K562 (cell line): ENCODE data around the gene PRND. TPM values are rescaled to one million over a fixed set of nuclear protein-coding genes. Genes with fewer than 3 reads are reported as not detected.
A peak's percentile ranks its signal among the peaks of the same experiment; 100 is the strongest.

Experiments used
- HDAC8 ChIP-seq: fragments of 450-650 bp; IDR thresholded peaks from 2 replicates; pipeline ENCODE4 v1.6.1; 2016; ENCODE audit warnings: mild to moderate bottlenecking, missing genetic modification characterization, moderate library complexity, missing compliant biosample characterization
- HNRNPH1 ChIP-seq: fragments of 200-400 bp; formaldehyde crosslinking; optimal IDR thresholded peaks from 2 replicates; pipeline ENCODE3; 2017; ENCODE audit warnings: low read depth, mild to moderate bottlenecking, low read length, moderate library complexity
- MEF2D ChIP-seq: conservative IDR thresholded peaks from 2 replicates; pipeline ENCODE4 v1.6.1; 2016; ENCODE audit warnings: low read depth, missing genetic modification characterization, missing compliant biosample characterization
- PML ChIP-seq: IDR thresholded peaks from 2 replicates; pipeline ENCODE4 v1.6.1; 2012; ENCODE audit warnings: low read length, inconsistent platforms
- RBM22 ChIP-seq: fragments of 200-400 bp; formaldehyde crosslinking; IDR thresholded peaks from 2 replicates; pipeline ENCODE4 v1.6.1; 2018; ENCODE audit warnings: low read length, low read depth; ENCODE audit not compliant: poor library complexity, severe bottlenecking
- SMC3 ChIP-seq: conservative IDR thresholded peaks from 2 replicates; pipeline ENCODE4 v1.6.1; 2011; ENCODE audit warnings: low read depth, low read length, improper control_type of control experiment; ENCODE audit not compliant: insufficient read depth
- TAF7 ChIP-seq: fragments of 450-650 bp; IDR thresholded peaks from 2 replicates; pipeline ENCODE4 v1.6.1; 2016; ENCODE audit warnings: missing genetic modification characterization, missing compliant biosample characterization
- YY1 ChIP-seq, 3 experiments: IDR thresholded peaks; 2 replicates each; pipeline ENCODE4 v1.6.1; 2011; ENCODE audit warnings: low read length in 2 of 3, mild to moderate bottlenecking in 2 of 3, moderate library complexity in 2 of 3, borderline replicate concordance in 1 of 3, control low read depth in 1 of 3, low read depth in 1 of 3; ENCODE audit not compliant: insufficient read depth in 3 of 3, insufficient replicate concordance in 2 of 3, control insufficient read depth in 1 of 3, insufficient read length in 1 of 3; ENCODE audit errors: extremely low read depth in 1 of 3
- polyA plus RNA-seq, 8 experiments: library from polyadenylated mRNA; depleted of rRNA in 4 of 8; stranded (reverse) in 5 of 8; unstranded in 3 of 8; fragments of >200 nt; fragmentation: Nextera tagmentation in 2 of 8; fragmentation: Illumina TruSeq in 1 of 8; extraction: Ambion mirVana in 2 of 8; extraction: Trizol in 1 of 8; gene quantifications; 2 replicates each; pipeline versions ENCODE4 v1.2.1 to v1.2.3, GENCODE V29; 2011 to 2014; ENCODE audit warnings: inconsistent platforms in 1 of 8, missing spikeins in 1 of 8
- total RNA-seq, 7 experiments: library from RNA; depleted of rRNA in 6 of 7; stranded (reverse); fragments of >200 nt in 6 of 7; fragmentation: Illumina TruSeq in 2 of 7; extraction: Trizol in 2 of 7; gene quantifications; 2 replicates each; pipeline versions ENCODE4 v1.2.1 to v1.2.3, GENCODE V29; 2011 to 2021; ENCODE audit warnings: low replicate concordance in 1 of 7
- TF ChIP-seq, protein P1 (sequence below), 2 experiments: fragments of 450-650 bp; IDR thresholded peaks; 2 replicates each; pipeline ENCODE4 v1.6.1; 2016
- TF ChIP-seq, protein P2 (sequence below), 2 experiments: fragments of 450-650 bp; formaldehyde crosslinking in 1 of 2; IDR thresholded peaks; 2 replicates each; pipeline versions ENCODE4 v1.4.0 to v1.6.1; 2014 to 2020; ENCODE audit warnings: mild to moderate bottlenecking in 2 of 2, borderline replicate concordance in 1 of 2, low read depth in 1 of 2
- TF ChIP-seq, protein P3 (sequence below): fragments of 250-450 bp; sonication (Bioruptor Pico); IDR thresholded peaks from 2 replicates; pipeline ENCODE4 v1.4.0; 2020; ENCODE audit warnings: mild to moderate bottlenecking, moderate library complexity

PRND gene
- total and polyA plus RNA-seq, 9 of the 15 experiments (the other 6 are each of a cell fraction or from before 2014, with no cell fraction given): not detected

DNA sequence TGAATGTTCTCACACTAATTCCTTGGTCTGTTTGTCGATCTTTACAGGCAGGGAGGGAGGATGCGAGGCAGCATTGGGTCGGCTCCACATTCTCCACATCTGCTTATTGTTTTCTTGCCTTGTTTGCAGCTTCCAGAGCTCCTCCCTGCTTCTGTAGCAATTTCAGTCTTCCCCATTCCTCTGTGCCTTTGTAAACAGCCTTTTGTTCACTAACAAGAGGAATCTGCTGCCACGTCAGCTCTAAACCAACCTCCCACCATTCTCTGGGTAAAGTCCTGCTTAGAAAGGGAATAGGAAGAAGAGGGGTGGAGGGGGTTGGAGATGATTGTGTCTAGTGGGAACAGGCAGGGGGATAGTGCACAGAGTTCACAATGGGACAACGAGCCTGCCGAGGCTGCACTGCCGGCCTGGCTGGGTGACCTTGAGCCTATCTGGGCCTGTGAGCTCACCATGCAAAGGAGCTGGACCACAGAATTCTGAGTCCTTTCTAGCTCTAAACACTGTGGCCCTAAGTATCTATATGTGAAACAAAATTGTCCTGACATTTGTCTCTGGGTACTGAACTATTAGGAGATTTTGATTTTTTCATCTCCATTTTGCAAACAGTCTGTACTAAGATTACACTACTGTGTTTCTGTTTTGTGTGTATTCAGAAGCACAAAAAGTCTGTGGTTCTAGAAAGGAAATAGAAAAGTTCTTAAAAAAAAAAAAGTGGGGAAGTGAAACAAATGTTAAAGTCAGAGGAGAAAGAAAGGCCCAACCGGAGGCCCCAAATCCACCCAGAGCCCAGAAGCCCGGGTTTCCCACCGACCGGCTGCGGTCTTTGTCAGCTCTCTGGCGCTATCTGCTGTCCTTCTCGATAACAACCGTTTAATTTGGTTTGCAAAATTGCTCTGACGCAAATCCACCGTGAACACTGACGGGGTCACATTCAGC, 1.4 kb upstream of the PRND start (continued):
- TF ChIP-seq, protein P1, sequence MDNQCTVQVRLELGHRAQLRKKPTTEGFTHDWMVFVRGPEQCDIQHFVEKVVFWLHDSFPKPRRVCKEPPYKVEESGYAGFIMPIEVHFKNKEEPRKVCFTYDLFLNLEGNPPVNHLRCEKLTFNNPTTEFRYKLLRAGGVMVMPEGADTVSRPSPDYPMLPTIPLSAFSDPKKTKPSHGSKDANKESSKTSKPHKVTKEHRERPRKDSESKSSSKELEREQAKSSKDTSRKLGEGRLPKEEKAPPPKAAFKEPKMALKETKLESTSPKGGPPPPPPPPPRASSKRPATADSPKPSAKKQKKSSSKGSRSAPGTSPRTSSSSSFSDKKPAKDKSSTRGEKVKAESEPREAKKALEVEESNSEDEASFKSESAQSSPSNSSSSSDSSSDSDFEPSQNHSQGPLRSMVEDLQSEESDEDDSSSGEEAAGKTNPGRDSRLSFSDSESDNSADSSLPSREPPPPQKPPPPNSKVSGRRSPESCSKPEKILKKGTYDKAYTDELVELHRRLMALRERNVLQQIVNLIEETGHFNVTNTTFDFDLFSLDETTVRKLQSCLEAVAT (IDR thresholded peaks at IDR 0.05): no peak
- TF ChIP-seq RBM22 (no peak), YY1 (IDR thresholded peaks at IDR 0.05; ENCODE audit: borderline replicate concordance in 1 of 3, control insufficient read depth in 1 of 3, extremely low read depth in 1 of 3, insufficient read depth in 3 of 3, insufficient read length in 1 of 3, insufficient replicate concordance in 2 of 3, low read depth in 1 of 3, low read length in 2 of 3) (peak in 1 of 3 experiments; percentile 51), MEF2D (tag) (no peak), HDAC8 (tag) (no peak), PML (no peak), TAF7 (tag) (no peak), HNRNPH1 (no peak), SMC3 (peak; percentile 95)
- TF ChIP-seq, protein P2, sequence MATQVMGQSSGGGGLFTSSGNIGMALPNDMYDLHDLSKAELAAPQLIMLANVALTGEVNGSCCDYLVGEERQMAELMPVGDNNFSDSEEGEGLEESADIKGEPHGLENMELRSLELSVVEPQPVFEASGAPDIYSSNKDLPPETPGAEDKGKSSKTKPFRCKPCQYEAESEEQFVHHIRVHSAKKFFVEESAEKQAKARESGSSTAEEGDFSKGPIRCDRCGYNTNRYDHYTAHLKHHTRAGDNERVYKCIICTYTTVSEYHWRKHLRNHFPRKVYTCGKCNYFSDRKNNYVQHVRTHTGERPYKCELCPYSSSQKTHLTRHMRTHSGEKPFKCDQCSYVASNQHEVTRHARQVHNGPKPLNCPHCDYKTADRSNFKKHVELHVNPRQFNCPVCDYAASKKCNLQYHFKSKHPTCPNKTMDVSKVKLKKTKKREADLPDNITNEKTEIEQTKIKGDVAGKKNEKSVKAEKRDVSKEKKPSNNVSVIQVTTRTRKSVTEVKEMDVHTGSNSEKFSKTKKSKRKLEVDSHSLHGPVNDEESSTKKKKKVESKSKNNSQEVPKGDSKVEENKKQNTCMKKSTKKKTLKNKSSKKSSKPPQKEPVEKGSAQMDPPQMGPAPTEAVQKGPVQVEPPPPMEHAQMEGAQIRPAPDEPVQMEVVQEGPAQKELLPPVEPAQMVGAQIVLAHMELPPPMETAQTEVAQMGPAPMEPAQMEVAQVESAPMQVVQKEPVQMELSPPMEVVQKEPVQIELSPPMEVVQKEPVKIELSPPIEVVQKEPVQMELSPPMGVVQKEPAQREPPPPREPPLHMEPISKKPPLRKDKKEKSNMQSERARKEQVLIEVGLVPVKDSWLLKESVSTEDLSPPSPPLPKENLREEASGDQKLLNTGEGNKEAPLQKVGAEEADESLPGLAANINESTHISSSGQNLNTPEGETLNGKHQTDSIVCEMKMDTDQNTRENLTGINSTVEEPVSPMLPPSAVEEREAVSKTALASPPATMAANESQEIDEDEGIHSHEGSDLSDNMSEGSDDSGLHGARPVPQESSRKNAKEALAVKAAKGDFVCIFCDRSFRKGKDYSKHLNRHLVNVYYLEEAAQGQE (IDR thresholded peaks at IDR 0.05; ENCODE audit: borderline replicate concordance): peak; percentile 89
- TF ChIP-seq, protein P2 (CRISPR knock-in tag; IDR thresholded peaks at IDR 0.05; ENCODE audit: low read depth): no peak
- TF ChIP-seq, protein P3, sequence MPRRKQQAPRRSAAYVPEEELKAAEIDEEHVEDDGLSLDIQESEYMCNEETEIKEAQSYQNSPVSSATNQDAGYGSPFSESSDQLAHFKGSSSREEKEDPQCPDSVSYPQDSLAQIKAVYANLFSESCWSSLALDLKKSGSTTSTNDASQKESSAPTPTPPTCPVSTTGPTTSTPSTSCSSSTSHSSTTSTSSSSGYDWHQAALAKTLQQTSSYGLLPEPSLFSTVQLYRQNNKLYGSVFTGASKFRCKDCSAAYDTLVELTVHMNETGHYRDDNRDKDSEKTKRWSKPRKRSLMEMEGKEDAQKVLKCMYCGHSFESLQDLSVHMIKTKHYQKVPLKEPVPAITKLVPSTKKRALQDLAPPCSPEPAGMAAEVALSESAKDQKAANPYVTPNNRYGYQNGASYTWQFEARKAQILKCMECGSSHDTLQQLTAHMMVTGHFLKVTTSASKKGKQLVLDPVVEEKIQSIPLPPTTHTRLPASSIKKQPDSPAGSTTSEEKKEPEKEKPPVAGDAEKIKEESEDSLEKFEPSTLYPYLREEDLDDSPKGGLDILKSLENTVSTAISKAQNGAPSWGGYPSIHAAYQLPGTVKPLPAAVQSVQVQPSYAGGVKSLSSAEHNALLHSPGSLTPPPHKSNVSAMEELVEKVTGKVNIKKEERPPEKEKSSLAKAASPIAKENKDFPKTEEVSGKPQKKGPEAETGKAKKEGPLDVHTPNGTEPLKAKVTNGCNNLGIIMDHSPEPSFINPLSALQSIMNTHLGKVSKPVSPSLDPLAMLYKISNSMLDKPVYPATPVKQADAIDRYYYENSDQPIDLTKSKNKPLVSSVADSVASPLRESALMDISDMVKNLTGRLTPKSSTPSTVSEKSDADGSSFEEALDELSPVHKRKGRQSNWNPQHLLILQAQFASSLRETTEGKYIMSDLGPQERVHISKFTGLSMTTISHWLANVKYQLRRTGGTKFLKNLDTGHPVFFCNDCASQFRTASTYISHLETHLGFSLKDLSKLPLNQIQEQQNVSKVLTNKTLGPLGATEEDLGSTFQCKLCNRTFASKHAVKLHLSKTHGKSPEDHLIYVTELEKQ: no peak
